K562 (cell line): ENCODE results near the gene YPEL1. TPM values are rescaled to one million over a fixed set of nuclear protein-coding genes. Genes with fewer than 3 reads are reported as not detected.
A peak's percentile ranks its signal among the peaks of the same experiment; 100 is the strongest.

Experiments used
- ATAC-seq: fragments of 200-7000 bp; cut with Tn5 transposase; 3 replicates; pipeline ENCODE4 v1.9.1; 2020; ENCODE audit warnings: moderate library complexity
- BruUV-seq: library from RNA; stranded (reverse); fragments of 400-500 nt; replicated peaks from 2 replicates; lab custom pipeline; 2021; lab: Mats Ljungman, UMichigan
- CTCF ChIA-PET: fragments of 300-600 bp; formaldehyde crosslinking; extraction: SDS; loops from one replicate; lab custom pipeline; 2021; ENCODE audit warnings: low intra/inter-chr PET ratio; lab: Yijun Ruan, JAX
- POLR2A ChIA-PET: fragments of 300-600, 350-650 bp; sonication (Branson Sonifier 250); formaldehyde crosslinking; extraction: SDS; loops from one replicate; lab custom pipeline; 2021; ENCODE audit warnings: antibody characterized with exemption, inconsistent platforms; lab: Yijun Ruan, JAX
- DNase-seq, 4 experiments: peaks; one replicate each; pipeline versions ENCODE4 v3.0.0 to v3.0.0-alpha.2; 2011 to 2018; ENCODE audit warnings: low spot score in 3 of 4, mixed read lengths in 3 of 4; ENCODE audit errors: extremely low read depth in 1 of 4
- FAIRE-seq: peaks from 2 replicates; lab custom pipeline; 2011; peaks lifted over from hg19 to GRCh38; lab: Jason Lieb, UNC
- H2AFZ ChIP-seq: 2 replicates; pipeline ENCODE4 v1.6.0; 2011; ENCODE audit warnings: low read depth, low read length, control low read depth, inconsistent platforms
- H3K27ac ChIP-seq: fragments of 200-600 bp; 3 replicates; pipeline ENCODE4 v1.8.0; 2011; ENCODE audit warnings: low read depth, mild to moderate bottlenecking, control low read depth, inconsistent platforms, low read length, moderate library complexity, mixed read lengths; ENCODE audit errors: extremely low read depth
- H3K27me3 ChIP-seq, 2 experiments: fragments of 300-600 bp in 1 of 2; 2 replicates in 1 of 2; 3 replicates in 1 of 2; pipeline versions ENCODE4 v1.6.0 to v1.8.0; 2011; ENCODE audit warnings: inconsistent platforms in 2 of 2, low read length in 2 of 2, mild to moderate bottlenecking in 1 of 2, mixed read lengths in 1 of 2, moderate library complexity in 1 of 2; ENCODE audit not compliant: control insufficient read depth in 2 of 2, insufficient read depth in 2 of 2
- H3K36me3 ChIP-seq: fragments of 300-600 bp; 3 replicates; pipeline ENCODE4 v1.8.0; 2011; ENCODE audit warnings: mild to moderate bottlenecking, low read length, inconsistent platforms; ENCODE audit not compliant: control insufficient read depth, insufficient read depth
- H3K4me1 ChIP-seq, 2 experiments: fragments of 200-600 bp in 1 of 2; replicated peaks in 1 of 2; 2 replicates in 1 of 2; 3 replicates in 1 of 2; pipeline versions ENCODE4 v1.5.1 to v1.8.0; 2011; ENCODE audit warnings: inconsistent platforms in 2 of 2, low read length in 2 of 2, mild to moderate bottlenecking in 1 of 2, mixed read lengths in 1 of 2, moderate library complexity in 1 of 2; ENCODE audit not compliant: control insufficient read depth in 2 of 2, insufficient read depth in 2 of 2
- H3K4me2 ChIP-seq: 2 replicates; pipeline ENCODE4 v1.6.1; 2011; ENCODE audit warnings: low read length, control low read depth, inconsistent platforms, mixed read lengths; ENCODE audit not compliant: insufficient read depth
- H3K4me3 ChIP-seq: fragments of 200-600 bp; sonication (generic), shearing (Covaris generic); 2 replicates; pipeline ENCODE4 v1.5.1; 2016; ENCODE audit warnings: control low read depth, inconsistent platforms
- H3K79me2 ChIP-seq: fragments of 200-600 bp; 3 replicates; pipeline ENCODE4 v1.8.0; 2011; ENCODE audit warnings: low read length, inconsistent platforms; ENCODE audit not compliant: control insufficient read depth, insufficient read depth
- H3K9ac ChIP-seq, 2 experiments: 2 replicates each; pipeline versions ENCODE4 v1.6.0 to v1.6.1; 2011; ENCODE audit warnings: low read depth in 2 of 2, low read length in 2 of 2, control low read depth in 1 of 2, inconsistent platforms in 1 of 2, mild to moderate bottlenecking in 1 of 2, mixed read lengths in 1 of 2; ENCODE audit not compliant: insufficient read depth in 1 of 2
- H3K9me1 ChIP-seq: one replicate; pipeline ENCODE4 v1.6.0; 2011; ENCODE audit warnings: inconsistent platforms, mild to moderate bottlenecking, low read length, moderate library complexity; ENCODE audit not compliant: control insufficient read depth, insufficient read depth
- H3K9me3 ChIP-seq: replicated peaks from 2 replicates; pipeline ENCODE4 v1.5.1; 2011; ENCODE audit warnings: low read depth, low read length, inconsistent platforms; ENCODE audit not compliant: control insufficient read depth, insufficient read depth
- H4K20me1 ChIP-seq: replicated peaks from 2 replicates; pipeline ENCODE4 v1.6.1; 2011; ENCODE audit warnings: low read length, inconsistent platforms, mixed read lengths; ENCODE audit not compliant: control insufficient read depth, insufficient read depth
- KLF16 ChIP-seq: IDR thresholded peaks from 2 replicates; pipeline ENCODE4 v1.6.1; 2016; ENCODE audit warnings: antibody characterized with exemption
- NCOA6 ChIP-seq: fragments of 450-650 bp; IDR thresholded peaks from 2 replicates; pipeline ENCODE4 v1.6.1; 2017; ENCODE audit warnings: mild to moderate bottlenecking
- WGBS: fragments of 100-300 bp; shearing (Covaris generic); methylation state at CpG from one replicate; pipeline ENCODE4 v1.1.6; 2016; ENCODE audit warnings: low coverage, mixed read lengths; ENCODE audit not compliant: insufficient coverage; ENCODE audit errors: missing lambda C conversion rate; 5-methylcytosine and 5-hydroxymethylcytosine counted together
- in situ Hi-C: fragments of 300-500 bp; cut with MboI; formaldehyde crosslinking; loops from 4 replicates; pipeline ENCODE4 v1.15.0; 2018; ENCODE audit warnings: inconsistent platforms, mixed read lengths
- intact Hi-C: fragments of 100-400 bp; cut with micrococcal nuclease; formaldehyde crosslinking; loops from 2 replicates; pipeline ENCODE4 v1.14.2; 2022
- polyA plus RNA-seq, 8 experiments: library from polyadenylated mRNA; depleted of rRNA in 4 of 8; stranded (reverse) in 5 of 8; unstranded in 3 of 8; fragments of >200 nt; fragmentation: Nextera tagmentation in 2 of 8; fragmentation: Illumina TruSeq in 1 of 8; extraction: Ambion mirVana in 2 of 8; extraction: Trizol in 1 of 8; gene quantifications; 2 replicates each; pipeline versions ENCODE4 v1.2.1 to v1.2.3, GENCODE V29; 2011 to 2014; ENCODE audit warnings: inconsistent platforms in 1 of 8, missing spikeins in 1 of 8
- total RNA-seq, 7 experiments: library from RNA; depleted of rRNA in 6 of 7; stranded (reverse); fragments of >200 nt in 6 of 7; fragmentation: Illumina TruSeq in 2 of 7; extraction: Trizol in 2 of 7; gene quantifications; 2 replicates each; pipeline versions ENCODE4 v1.2.1 to v1.2.3, GENCODE V29; 2011 to 2021; ENCODE audit warnings: low replicate concordance in 1 of 7
- TF ChIP-seq, protein P1 (sequence below), 2 experiments: fragments of 450-650 bp in 1 of 2; sonication (generic) in 1 of 2; formaldehyde crosslinking; conservative IDR thresholded peaks; 2 replicates each; pipeline versions ENCODE4 v1.4.0 to v1.8.1; 2020 to 2022; ENCODE audit warnings: mild to moderate bottlenecking in 1 of 2, missing genetic modification reagents in 1 of 2
- TF ChIP-seq, protein P2 (sequence below): sonication (generic); formaldehyde crosslinking; IDR thresholded peaks from 2 replicates; pipeline ENCODE4 v1.8.1; 2023; ENCODE audit warnings: mild to moderate bottlenecking, missing genetic modification reagents, moderate library complexity
- TF ChIP-seq, protein P3 (sequence below): sonication (generic); formaldehyde crosslinking; IDR thresholded peaks from 2 replicates; pipeline ENCODE4 v1.8.1; 2023; ENCODE audit warnings: mild to moderate bottlenecking, missing genetic modification reagents
- TF ChIP-seq, protein P4 (sequence below), 2 experiments: fragments of 450-650 bp in 1 of 2; sonication (generic) in 1 of 2; formaldehyde crosslinking in 1 of 2; IDR thresholded peaks in 1 of 2; conservative IDR thresholded peaks in 1 of 2; 2 replicates each; pipeline versions ENCODE4 v1.6.1 to v1.8.1; 2016 to 2023; ENCODE audit warnings: mild to moderate bottlenecking in 2 of 2, moderate library complexity in 2 of 2, inconsistent platforms in 1 of 2, missing genetic modification reagents in 1 of 2

The YPEL1 gene
- total and polyA plus RNA-seq, 9 of the 15 experiments (the other 6 are each of a cell fraction or from before 2014, with no cell fraction given), result 0.07 to 2.2 (median 0.46) TPM

DNA sequence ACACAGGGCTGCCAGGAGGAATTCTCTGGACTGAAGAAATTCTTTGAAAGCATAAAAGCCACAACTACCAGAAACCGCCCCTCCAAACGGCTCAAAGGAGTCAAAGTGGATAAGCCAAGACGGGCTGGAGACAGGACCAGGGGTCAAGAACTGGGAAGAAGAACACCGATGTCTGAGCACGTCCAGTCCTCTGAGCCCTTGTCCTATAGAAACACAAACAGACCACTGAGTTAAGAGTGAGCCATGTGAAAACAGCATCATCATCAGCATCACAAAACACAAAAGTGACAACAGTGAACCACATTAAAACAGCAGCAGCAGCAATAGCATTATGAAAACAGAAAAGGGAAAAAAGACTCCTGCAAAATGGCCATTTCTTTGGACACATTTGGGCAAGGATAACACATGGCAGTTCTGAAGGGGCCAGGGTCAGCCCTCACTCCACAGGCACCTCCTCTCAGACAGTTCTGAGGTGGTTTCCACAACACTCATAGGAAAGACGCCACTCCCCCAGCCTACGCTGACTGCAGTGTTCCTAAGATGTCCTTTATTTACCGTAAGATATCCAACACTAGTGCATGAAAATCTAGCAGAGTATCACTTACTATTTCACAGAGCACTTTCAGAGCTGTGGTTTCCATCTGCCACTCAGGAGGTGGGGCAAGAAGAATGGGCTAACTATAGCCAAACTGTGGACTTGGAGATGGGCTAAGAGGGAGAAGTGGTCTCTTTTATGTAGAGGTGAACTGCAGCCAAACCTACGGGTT lies 28.6 kb upstream of the YPEL1 start:
- no peak overlapping the region for H3K4me2 ChIP-seq
- ATAC-seq, result no peak
- no peaks in the 10 kb centered on the region; the same call in none of the 2 replicates for H4K20me1 ChIP-seq
- no peak for FAIRE-seq
- no peaks in the 10 kb centered on the region for H3K27me3 ChIP-seq
- BruUV-seq, result no TSS peak
- peaks cover 96% of the 10 kb centered on the region for H3K36me3 ChIP-seq
- POLR2A ChIA-PET, result interaction anchor here (0.6 to 9.3 kb wide), 14 partner anchors 9 to 1320 kb away, joined by 3 to 258 read pairs (median 4); no protein-coding TSS in a partner anchor
- intact Hi-C loops (no loop called here), in situ Hi-C loops (no loop called here)
- no peak overlapping the region for H3K4me3 ChIP-seq
- H3K79me2 ChIP-seq, result no peaks in the 10 kb centered on the region
- H2AFZ ChIP-seq, result no peak overlapping the region
- H3K4me1 ChIP-seq, result peaks cover 5 to 6% of the 10 kb centered on the region in 2 experiments; a peak in 3 of 5 replicates
- H3K9me3 ChIP-seq, result no peaks in the 10 kb centered on the region
- no peak for DNase-seq
- no peak overlapping the region for H3K9ac ChIP-seq
- 91% methylated on average over 9 of the region's 9 CpGs for WGBS
- CTCF ChIA-PET, result interaction anchor here (0.6 kb wide), 1 partner anchor 142 kb away, joined by 3 read pairs; no protein-coding TSS in a partner anchor
- H3K9me1 ChIP-seq, result no peaks in the 10 kb centered on the region
- no peak overlapping the region for H3K27ac ChIP-seq
- TF ChIP-seq NCOA6 (no peak), KLF16 (no peak)
- TF ChIP-seq, protein P1, sequence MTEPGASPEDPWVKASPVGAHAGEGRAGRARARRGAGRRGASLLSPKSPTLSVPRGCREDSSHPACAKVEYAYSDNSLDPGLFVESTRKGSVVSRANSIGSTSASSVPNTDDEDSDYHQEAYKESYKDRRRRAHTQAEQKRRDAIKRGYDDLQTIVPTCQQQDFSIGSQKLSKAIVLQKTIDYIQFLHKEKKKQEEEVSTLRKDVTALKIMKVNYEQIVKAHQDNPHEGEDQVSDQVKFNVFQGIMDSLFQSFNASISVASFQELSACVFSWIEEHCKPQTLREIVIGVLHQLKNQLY (CRISPR knock-in tag; conservative IDR thresholded peaks at IDR 0.05), result peak in 1 of 2 experiments; percentile 17; a peak in 1 of 4 replicates
- TF ChIP-seq, protein P2, sequence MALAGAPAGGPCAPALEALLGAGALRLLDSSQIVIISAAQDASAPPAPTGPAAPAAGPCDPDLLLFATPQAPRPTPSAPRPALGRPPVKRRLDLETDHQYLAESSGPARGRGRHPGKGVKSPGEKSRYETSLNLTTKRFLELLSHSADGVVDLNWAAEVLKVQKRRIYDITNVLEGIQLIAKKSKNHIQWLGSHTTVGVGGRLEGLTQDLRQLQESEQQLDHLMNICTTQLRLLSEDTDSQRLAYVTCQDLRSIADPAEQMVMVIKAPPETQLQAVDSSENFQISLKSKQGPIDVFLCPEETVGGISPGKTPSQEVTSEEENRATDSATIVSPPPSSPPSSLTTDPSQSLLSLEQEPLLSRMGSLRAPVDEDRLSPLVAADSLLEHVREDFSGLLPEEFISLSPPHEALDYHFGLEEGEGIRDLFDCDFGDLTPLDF, result peak; percentile 59; the same call in 1 of the 2 replicates
- TF ChIP-seq, protein P3, sequence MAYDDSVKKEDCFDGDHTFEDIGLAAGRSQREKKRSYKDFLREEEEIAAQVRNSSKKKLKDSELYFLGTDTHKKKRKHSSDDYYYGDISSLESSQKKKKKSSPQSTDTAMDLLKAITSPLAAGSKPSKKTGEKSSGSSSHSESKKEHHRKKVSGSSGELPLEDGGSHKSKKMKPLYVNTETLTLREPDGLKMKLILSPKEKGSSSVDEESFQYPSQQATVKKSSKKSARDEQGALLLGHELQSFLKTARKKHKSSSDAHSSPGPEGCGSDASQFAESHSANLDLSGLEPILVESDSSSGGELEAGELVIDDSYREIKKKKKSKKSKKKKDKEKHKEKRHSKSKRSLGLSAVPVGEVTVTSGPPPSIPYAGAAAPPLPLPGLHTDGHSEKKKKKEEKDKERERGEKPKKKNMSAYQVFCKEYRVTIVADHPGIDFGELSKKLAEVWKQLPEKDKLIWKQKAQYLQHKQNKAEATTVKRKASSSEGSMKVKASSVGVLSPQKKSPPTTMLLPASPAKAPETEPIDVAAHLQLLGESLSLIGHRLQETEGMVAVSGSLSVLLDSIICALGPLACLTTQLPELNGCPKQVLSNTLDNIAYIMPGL (CRISPR knock-in tag), result peak; percentile 81
- TF ChIP-seq, protein P4, sequence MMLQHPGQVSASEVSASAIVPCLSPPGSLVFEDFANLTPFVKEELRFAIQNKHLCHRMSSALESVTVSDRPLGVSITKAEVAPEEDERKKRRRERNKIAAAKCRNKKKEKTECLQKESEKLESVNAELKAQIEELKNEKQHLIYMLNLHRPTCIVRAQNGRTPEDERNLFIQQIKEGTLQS (IDR thresholded peaks at IDR 0.05), result no peak
- TF ChIP-seq, protein P4 (CRISPR knock-in tag; conservative IDR thresholded peaks at IDR 0.05), result 0 out of 2 replicates have a peak, but pooled peaks have one; percentile 65
